ENCODE results near the gene AMOT. TPM values are rescaled to one million over a fixed set of nuclear protein-coding genes. Genes with fewer than 3 reads are reported as not detected.

AMOT gene
- total and polyA plus RNA-seq, 10 of the 15 experiments (the other 5 are each of a cell fraction or from before 2014, with no cell fraction given): 0.92 to 14.5 (median 2.9) TPM

GRCh38 chrX:112808007-112808406, 32.6 kb downstream of the AMOT start (continued):
- no peak for TF ChIP-seq CBX3 (IDR thresholded peaks at IDR 0.05; ENCODE audit: borderline replicate concordance, low read depth)

- WGBS (ENCODE audit: insufficient coverage, insufficient replicate concordance, low lambda C conversion rate, missing lambda C conversion rate): 58% methylated on average over 3 of the region's 3 CpGs
- ATAC-seq: no peak
- ChIA-PET RAD21 (ENCODE audit: unreplicated experiment) (no interaction called here), POLR2A (no interaction called here), CTCF (interaction anchor here (0.6 kb wide), 1 partner anchor 1271 kb away, joined by 3 read pairs; no protein-coding TSS in a partner anchor), SMC1A (ENCODE audit: uncharacterized antibody, unreplicated experiment) (no interaction called here)
- no TSS peak for BruUV-seq (replicated peaks)
- in situ Hi-C loops (cut with MboI) (no loop called here), intact Hi-C loops (cut with micrococcal nuclease; ENCODE audit: unreplicated experiment) (no loop called here)
- Histone ChIP-seq H3K9ac (ENCODE audit: control insufficient read depth, insufficient read depth, low read length) (no peak overlapping the region), H3K4me1 (ENCODE audit: control insufficient read depth, insufficient read depth, low read length) (no peaks in the 10 kb centered on the region), H2AFZ (ENCODE audit: control insufficient read depth, low read depth, low read length) (no peak overlapping the region), H3K4me2 (ENCODE audit: control insufficient read depth, insufficient read depth) (no peak overlapping the region), H3K27ac (ENCODE audit: control insufficient read depth, insufficient read depth) (no peak overlapping the region), H3K27me3 (replicated peaks in 1 of 2; ENCODE audit: control insufficient read depth in 2 of 2, insufficient read depth in 2 of 2, low read length in 1 of 2) (no peaks in the 10 kb centered on the region), H3K79me2 (ENCODE audit: control insufficient read depth, insufficient read depth, low read length) (no peaks in the 10 kb centered on the region), H3K9me3 (replicated peaks; ENCODE audit: control insufficient read depth, insufficient read depth, low read length) (no peaks in the 10 kb centered on the region), H4K20me1 (ENCODE audit: control insufficient read depth, insufficient read depth) (no peaks in the 10 kb centered on the region), H3K4me3 (no peak overlapping the region), H3K36me3 (ENCODE audit: control insufficient read depth in 2 of 2, insufficient read depth in 2 of 2, low read length in 1 of 2) (no peaks in the 10 kb centered on the region)
- DNase-seq (ENCODE audit: low read depth, low spot score): no peak
- no peak for FAIRE-seq
- no peak for TF ChIP-seq JUND (IDR thresholded peaks at IDR 0.05; ENCODE audit: low read depth, low read length)
- TF ChIP-seq SP1 (IDR thresholded peaks at IDR 0.05; ENCODE audit: low read depth, low read length): no peak
- TF ChIP-seq STAT1 (conservative IDR thresholded peaks at IDR 0.05): no peak
- no peak for TF ChIP-seq TBL1XR1 (IDR thresholded peaks at IDR 0.05; ENCODE audit: low read depth, low read length)
- no peak for TF ChIP-seq ATF3 (IDR thresholded peaks at IDR 0.05; ENCODE audit: borderline replicate concordance, extremely low read depth, low read depth, low read length)
- no peak for TF ChIP-seq RELA (IDR thresholded peaks at IDR 0.05; ENCODE audit: borderline replicate concordance, partially characterized antibody)
- no peak for TF ChIP-seq BCL3 (IDR thresholded peaks at IDR 0.05; ENCODE audit: borderline replicate concordance, insufficient read depth, low read depth, low read length, poor library complexity, severe bottlenecking)
- TF ChIP-seq BCL11A (IDR thresholded peaks at IDR 0.05; ENCODE audit: low read depth, low read length): no peak
- TF ChIP-seq GABPA (IDR thresholded peaks at IDR 0.05; ENCODE audit: low read depth): no peak
- TF ChIP-seq ZBTB40 (IDR thresholded peaks at IDR 0.05; ENCODE audit: borderline replicate concordance): no peak
- TF ChIP-seq STAT3 (IDR thresholded peaks at IDR 0.05; ENCODE audit: low read depth, low read length): no peak
- no peak for TF ChIP-seq BCLAF1 (IDR thresholded peaks at IDR 0.05)
- no peak for TF ChIP-seq PAX5 (IDR thresholded peaks at IDR 0.05; ENCODE audit: borderline replicate concordance, low read depth, low read length)
- no peak for TF ChIP-seq RBBP5 (conservative IDR thresholded peaks at IDR 0.05)
These were observed 37.6 kb downstream of the AMOT start for GRCh38 chrX:112803060-112803459.
